Neural progenitor cell (in vitro differentiated cells): ENCODE results near the gene RLF.

Experiments
- EZH2phosphoT487 ChIP-seq: fragments of 200-600 bp; sonication (generic); IDR thresholded peaks from 2 replicates; pipeline ENCODE4 v1.6.1; 2017; ENCODE audit warnings: antibody characterized with exemption
- TF ChIP-seq, protein P1 (sequence below): fragments of 200-600 bp; sonication (generic); IDR thresholded peaks from 2 replicates; pipeline ENCODE4 v1.5.1; 2017; ENCODE audit warnings: antibody characterized with exemption, mild to moderate bottlenecking

DNA sequence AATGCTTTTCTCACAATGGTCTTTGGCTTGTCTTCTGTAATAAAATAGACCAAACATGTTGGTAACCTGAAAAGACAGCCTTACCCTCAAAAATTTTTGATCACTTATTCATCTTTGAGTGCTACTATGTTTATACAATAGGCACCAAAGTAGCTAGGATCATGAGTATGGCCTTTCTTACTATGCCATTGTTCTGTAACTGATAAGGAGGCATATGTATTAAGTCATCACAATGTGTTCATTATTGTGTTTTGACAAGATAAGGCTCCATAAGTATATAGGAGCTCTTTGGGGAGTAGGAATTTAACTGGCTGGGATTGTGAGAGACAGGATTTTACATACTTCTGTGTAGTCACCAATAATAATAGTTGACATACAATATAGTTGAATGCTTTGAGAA is 87.2 kb downstream of the RLF start:
- TF ChIP-seq, protein P1, sequence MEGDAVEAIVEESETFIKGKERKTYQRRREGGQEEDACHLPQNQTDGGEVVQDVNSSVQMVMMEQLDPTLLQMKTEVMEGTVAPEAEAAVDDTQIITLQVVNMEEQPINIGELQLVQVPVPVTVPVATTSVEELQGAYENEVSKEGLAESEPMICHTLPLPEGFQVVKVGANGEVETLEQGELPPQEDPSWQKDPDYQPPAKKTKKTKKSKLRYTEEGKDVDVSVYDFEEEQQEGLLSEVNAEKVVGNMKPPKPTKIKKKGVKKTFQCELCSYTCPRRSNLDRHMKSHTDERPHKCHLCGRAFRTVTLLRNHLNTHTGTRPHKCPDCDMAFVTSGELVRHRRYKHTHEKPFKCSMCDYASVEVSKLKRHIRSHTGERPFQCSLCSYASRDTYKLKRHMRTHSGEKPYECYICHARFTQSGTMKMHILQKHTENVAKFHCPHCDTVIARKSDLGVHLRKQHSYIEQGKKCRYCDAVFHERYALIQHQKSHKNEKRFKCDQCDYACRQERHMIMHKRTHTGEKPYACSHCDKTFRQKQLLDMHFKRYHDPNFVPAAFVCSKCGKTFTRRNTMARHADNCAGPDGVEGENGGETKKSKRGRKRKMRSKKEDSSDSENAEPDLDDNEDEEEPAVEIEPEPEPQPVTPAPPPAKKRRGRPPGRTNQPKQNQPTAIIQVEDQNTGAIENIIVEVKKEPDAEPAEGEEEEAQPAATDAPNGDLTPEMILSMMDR: no peak
- TF ChIP-seq EZH2phosphoT487: no peak
